MV-4-11 (cell line): ENCODE data around the gene AXDND1.
"Not testable (repeated sequence)": the region's sequence is repeated elsewhere in the genome, so short reads cannot be mapped to it uniquely, and the experiment has no call there.

Source experiments
- DNase-seq: peaks from one replicate; lab custom pipeline; 2025; lab: John Stamatoyannopoulos, UW

AXDND1 gene, protein sequence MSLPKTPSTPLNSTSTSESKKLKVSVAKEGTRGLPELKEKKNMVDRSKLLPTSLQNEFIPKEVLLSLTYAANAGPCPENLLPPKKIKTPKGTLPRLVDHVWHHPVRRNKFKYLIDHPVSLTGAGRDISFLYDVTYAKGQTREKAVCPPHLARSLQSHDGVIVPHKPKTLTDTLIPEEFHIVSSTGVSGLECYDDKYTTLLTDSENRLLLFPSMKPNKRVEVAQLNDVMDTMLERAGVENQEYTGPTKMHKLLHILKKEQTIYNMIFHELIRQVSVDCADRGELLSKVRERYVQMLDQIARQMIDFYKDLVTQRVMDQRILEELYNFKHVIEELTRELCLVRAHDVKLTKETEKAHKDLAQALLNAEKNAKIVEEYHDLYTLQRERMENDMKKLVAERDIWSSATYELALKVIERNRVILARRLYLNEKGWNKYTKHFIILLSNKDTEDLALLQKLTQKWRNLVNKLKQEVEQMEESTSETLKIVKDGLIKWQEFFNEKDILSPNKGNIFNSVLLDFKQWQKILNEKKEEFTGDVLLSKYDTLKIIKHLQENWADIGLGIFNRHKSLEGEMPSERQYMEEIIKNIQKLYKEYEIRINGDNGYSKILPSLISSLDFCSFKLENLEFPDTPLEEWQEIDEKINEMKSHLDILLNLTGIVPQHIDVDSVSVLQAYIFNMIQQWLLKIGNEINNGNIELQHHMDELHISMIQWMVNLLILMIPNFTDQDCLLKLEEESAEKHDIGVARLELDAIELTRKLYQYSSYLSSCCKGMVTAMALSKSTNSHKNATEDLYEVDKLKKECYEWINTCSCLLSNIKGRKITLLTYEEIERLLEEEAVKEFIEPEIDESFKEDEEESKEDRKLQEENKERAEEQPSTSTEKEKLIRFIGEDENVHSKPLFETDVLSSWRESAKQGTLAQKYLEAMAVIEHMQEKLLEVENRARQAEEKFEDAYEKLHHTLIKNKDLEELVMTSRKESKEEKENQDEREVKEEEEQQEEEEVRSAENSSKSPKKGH

DNA sequence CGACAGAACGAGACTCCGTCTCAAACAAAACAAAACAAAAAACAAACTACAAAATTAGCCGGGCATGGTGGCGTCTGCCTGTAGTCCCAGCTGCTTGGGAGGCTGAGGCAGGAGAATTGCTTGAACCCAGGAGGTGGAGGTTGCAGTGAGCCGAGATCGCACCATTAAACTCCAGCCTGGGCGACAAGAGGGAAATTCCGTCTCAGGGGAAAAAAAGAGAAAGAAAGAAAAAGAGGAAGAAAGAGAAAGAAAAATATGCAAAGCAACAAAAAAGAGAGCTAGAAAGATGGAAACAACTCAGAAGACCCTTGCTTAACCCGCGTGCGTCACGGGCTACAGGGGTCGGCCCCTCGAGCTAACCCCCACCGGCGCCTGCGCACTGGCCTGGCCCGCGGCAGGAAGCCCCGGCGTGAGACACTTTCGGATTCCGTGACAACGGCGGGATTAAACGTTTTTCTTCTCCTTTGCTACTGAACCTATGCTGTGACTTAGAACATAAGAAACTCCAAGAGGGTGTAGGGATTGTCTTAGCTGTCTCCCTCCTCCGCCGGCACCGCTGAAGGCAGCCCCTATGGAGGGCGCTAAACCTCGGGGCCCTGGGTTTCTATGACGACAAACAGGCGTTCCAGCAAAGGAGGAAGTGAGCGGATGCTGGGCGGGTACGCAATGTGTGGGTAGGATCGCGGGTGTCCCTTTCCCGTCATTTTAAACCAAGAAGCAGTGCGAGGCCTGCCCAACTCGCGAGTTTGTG is at the start of gene AXDND1:
Gene AXDND1, plus strand, starts transcription at position 630 of the 751 bp plus-strand sequence. CDS start 539 bp downstream, outside the sequence.
- peak; percentile 95 for DNase-seq

DNA sequence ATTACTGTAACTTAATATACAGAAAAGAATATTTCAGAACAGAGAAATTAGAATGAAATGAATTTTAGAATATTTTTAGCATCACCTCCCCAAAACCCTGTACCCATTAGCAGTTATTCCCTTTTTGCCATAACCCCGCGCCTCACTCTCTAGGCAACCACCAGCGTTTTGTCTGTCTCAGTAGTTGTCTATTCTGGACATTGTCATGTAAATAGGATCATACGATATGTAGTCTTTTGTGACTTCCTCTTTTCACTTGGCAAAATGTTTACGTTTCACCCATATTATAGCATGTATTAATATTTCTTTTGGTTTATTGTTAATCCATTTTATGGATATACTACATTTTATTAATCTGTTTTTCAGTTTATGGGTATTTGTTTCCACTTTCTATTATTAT is 47.3 kb upstream of the AXDND1 start:
- DNase-seq, result peak; percentile 45

DNA sequence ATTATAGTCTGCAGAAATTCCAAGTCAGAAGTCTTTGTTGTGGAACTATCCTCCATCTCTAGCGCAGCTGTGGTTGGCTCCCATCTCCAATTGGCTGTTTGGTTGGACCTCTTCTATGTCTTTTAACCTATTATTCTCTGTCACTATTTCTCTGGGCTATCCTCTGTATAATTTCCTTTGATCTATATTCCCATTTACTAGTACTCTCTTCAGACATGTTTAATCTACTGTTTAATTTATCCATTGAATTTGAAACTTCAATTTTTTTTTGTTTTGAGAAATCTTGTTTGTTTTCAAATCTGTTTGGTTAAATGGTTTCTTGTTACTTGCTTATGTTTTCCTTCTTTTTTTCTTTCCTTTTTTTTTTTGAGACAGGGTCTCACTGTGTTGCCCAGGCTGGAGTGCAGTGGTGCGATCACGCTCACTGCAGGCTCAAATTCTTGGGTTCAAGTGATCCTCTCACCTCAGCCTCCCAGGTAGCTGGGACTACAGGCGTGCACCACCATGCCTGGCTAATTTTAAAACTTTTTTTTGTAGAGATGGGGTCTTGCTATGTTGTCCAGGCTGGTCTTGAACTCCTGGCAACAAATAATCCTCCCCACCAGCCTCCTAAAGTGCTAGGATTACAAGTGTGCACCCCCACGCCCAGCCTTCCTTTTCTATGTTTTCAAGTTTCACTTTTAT is 44.1 kb upstream of the AXDND1 start:
- no peak for DNase-seq

DNA sequence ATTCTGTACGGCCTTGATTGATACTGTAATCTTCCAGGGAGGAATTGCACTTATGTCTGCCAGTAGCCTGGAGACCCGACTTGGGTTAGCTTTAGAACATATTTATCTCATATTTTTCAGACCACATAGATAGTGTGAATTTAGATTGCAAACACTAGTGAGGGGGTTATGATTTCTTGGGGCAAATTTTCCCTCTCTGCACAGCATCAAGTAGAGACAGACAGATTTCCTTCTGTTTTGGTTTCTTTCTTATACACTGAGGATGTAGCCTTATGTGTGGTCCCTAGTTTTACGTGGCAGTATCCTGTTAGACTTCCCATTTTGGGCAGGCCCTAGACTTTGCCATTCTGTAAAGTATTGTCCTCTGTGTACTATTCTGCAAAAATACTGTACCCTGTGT is 43.2 kb upstream of the AXDND1 start:
- DNase-seq, result no peak

DNA sequence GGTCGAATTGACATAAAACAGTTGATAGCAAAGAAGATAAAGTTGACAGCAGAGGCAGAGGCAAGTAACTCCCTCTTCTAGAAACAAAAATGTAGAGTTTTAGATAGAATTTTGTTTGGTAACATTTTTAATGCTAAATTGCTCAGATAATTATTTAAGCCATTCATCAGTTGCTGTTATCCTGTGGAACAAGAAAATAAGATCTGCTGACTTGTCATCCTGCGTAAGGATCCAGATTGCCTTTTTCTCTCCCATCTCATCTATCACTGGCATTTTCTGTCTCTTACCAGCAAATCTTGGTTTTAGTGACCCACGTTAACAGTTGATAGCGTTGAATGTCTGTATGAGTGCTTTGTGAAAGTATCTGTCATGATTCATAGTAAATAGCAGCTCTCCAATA is 42.3 kb upstream of the AXDND1 start:
- DNase-seq, result no peak

DNA sequence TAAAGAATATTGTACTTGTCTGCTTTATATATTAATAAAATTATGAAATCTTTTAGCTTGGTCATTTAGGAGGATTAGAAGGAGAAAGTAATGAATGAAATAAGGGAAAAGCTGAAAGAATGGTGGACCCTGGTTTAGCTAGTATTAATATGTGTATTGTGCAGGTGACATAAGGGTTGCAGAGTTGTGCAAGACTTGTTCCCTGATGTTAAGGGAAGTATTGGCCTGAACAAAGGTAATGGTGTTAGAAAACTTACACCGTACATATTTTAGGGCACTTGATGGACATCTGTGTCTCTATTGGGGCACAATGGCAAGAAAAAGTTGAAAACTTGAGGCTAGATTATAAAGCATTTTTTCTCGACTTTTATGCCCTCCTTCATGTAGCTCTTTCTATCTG is 39.9 kb upstream of the AXDND1 start:
- no peak for DNase-seq

DNA sequence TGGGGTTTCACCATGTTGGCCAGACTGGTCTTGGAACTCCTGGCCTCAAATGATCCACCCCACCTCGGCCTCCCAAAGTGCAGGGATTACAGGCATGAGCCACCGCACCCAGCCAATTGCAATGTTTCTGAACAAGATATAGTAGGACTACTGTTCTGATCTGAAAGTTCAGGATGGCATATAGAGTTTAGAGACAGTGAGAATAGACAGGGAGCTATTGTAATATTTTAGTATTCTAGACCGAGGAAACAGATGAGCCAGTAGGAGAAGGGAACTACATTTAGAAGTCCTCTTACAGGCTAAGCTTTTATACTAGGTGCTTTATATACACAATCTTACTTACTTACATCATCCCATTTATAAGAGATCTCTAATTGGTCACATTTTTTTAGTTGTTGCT is 39.0 kb upstream of the AXDND1 start:
- no peak for DNase-seq

DNA sequence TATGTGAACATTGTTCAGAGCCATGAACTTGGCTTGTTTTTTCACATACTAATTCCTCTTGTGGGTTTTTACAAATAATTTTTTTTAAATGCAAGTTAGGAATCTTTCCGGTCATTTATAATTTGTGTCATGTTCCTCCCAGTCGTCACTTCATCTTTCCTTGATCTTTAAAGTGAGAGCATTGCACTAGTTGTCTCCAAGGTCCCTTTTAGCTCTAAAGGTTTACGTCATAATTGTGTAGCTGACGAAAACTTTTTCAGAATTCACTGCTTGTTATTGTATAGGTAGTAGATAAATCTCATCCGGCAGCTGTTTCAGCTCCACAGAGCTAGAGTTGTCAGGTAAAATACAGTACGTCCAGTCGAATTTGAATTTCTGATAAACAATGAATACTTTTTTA is 38.6 kb upstream of the AXDND1 start:
- peak; percentile 12 for DNase-seq

DNA sequence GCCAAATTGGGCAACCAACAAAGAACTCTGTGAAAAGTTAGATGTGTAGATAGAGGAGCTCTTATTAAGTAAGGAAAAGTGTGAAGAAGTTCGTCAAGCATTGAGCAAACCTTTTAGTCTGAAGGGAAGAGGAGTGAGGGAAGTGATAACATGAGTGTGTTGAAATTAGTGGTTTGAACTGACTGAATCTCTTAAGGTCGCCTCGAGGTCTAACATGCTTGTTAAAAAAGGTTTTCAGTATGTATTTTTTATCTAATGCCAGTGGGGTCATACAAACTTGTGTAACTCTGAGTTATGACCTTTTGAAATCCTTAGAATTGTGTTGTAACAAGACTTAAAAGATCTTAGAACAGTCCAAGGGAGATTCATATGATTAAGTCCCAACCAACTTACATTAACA is 38.1 kb upstream of the AXDND1 start:
- DNase-seq, result peak; percentile 98

DNA sequence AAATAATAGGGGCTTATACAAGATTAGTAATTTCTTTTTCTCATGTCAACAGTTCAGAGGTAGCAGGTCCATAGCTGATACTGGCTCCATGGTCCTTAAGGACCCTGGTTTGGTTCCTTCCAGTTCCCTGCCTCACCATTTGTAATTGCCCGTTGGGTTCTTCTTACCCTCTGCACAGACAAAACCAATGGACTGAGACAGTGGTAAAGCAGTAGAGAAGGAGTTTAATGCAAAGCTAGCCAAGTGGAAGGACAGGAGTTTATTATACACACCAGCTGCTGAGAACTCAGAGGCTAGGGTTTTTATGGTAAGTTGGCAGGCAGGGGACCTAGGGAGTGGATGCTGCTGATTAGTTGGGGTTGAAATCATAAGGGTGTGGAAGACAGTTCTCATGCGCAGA is 35.9 kb upstream of the AXDND1 start:
- DNase-seq, result no peak

DNA sequence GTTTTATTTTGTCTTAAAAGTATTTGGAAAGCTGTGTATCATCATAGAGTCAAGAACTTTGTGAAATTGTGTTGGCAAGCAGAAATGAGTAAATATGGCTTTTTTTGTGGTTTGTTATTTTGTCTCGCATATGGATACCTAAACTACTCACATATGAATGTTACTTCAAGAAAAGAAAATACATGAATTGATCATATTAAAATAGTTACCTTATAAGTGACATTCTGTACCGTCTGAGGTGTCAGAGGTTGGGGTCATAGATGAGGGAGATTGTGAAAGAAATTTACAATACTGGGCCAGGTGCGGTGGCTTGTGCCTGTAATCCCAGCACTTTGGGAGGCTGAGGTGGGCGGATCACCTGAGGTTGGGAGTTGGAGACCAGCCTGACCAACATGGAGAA is 31.3 kb upstream of the AXDND1 start:
- DNase-seq, result no peak

DNA sequence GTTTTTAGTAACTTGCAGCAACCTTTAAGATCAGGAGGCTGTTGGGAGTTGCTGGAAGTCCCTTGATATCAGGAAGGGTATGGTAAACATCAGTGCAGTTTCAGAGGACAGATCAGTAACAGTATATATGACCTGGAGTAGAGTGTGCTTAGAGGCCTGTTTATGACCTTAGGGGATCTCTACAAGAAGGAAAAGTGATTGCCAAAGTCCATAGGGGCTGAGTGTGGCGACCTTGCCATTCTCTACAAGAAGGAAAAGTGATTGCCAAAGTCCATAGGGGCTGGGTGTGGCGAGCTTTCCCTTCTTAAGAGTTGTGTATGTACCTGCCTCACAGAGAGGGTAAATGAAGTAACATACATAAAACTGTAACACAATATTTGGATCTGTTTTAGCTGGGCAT is 28.5 kb upstream of the AXDND1 start:
- DNase-seq, result no peak

DNA sequence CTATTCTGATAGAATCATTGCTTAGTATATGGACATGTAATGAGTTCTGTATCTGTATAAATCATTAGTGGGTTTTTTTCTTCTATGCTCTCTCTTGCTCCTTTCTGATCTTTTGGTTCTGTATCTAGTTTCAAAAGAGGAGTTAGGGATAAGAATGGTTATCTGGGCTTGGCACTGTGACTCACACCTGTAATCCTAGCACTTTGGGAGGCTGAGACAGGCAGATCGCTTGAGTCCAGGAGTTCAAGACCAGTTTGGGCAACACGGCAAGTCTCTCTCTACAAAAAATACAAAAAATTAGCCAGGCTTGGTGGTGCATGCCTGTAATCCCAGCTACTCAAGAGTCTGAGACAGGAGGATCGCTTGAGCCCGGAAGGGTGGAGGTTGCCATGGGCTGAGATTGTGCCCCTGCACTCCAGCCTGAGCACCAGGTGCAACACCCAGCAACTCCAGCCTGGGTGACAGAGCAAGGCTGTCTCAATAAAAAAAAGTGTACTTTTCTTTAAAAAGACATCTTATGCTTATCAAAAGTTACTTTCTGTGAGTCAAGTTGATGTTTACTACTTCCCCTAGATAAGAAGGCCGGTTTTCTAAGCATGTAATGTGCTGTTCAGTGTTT is 27.7 kb upstream of the AXDND1 start:
- DNase-seq, result no peak

DNA sequence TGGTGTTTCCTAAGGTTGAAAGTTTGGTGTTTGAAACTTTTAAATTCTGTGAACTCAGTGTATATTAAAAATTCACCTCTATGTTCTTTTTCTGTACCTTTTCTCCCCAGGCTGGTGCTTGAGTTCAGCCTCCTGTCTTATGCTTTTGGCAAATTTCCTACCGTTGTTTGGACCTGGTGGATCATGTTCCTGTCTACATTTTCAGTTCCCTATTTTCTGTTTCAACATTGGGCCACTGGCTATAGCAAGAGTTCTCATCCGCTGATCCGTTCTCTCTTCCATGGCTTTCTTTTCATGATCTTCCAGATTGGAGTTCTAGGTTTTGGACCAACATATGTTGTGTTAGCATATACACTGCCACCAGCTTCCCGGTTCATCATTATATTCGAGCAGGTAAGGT is 24.9 kb upstream of the AXDND1 start:
- peak; percentile 81 for DNase-seq

DNA sequence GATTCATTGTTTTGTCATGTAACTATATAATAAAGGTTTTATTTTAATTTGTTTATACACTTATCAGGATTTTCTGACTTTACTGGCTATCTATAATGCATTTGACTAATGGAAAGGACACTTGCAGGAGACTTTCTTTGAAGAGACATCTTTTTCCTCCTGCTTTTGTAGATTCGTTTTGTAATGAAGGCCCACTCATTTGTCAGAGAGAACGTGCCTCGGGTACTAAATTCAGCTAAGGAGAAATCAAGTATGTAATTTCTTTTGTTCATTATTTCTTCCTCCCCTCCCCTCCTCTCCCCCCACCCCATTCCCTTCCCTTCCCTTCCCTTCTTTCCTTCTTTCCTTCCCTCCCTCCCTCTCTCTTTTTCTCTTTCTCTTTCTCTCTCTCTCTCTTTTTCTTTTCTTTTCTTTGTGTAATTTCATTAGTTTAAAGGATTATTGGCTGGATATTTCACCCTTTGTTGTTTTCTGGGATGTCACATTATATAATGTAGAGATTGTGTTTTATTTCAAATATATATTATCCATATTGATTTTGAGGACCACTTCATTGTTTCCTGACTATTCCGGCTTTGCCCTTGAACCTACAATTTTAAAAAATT is 23.7 kb upstream of the AXDND1 start:
- DNase-seq, result no peak

DNA sequence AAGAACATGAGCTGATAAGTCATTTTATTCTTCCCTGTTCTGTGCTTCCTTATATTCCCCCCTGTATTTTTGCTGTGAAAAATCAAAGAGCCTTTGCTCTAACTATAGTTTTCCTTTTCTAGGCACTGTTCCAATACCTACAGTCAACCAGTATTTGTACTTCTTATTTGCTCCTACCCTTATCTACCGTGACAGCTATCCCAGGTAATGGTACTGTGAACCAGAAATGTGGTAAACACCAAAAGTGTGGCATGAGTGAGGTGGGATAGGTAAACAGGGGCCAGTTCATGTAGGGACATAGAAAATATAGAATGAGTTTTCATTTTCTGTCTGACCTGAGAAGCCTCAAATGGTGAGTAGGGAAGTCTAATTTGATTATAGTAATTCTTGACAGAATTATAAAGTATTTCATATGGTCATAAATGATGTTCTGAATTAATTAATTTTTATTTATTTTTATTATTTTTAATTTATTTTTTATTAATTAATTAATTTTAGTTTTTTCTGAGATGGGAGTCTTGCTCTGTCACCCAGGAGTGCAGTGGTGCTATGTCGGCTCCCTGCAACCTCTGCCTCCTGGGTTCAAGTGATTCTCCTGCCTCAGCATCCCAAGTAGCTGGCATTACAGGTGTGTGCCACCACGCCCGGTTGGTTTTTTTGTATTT is 22.9 kb upstream of the AXDND1 start:
- no peak for DNase-seq

DNA sequence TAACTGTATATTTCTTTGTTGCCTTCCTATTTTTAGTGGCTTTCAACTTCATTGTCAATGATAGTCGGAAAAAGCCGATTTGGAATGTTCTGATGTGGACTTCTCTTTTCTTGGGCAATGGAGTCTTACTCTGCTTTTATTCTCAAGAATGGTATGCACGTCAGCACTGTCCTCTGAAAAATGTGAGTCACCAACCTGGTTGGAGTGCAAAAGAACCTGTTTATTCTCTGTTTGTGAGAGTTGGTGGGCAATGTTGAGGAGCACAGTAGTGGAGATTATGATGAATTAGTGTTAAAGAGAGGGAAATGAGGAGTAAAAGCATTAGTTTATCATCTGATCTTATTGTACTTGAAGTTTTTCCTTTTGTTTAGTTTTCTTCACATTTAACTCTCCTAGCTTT is 14.5 kb upstream of the AXDND1 start:
- no peak for DNase-seq

DNA sequence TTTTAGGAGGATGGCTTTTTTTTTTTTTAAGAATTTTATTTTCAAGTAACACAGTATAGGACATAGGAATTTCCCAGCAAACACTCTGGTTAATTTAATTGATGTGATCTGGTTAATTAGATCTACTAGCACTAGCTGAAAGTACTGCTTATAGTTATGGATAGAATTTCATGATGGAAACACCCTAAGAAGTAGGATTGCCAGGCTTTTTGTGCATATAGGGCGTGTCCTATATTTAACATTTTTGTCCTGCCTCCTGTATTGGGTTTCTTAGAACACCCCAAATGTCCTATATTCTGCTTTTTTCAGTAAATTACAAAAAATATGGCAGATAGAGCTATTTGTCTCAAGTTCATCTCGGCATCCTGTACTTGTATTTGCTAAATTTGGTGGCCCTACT is 13.5 kb upstream of the AXDND1 start:
- DNase-seq, result no peak

DNA sequence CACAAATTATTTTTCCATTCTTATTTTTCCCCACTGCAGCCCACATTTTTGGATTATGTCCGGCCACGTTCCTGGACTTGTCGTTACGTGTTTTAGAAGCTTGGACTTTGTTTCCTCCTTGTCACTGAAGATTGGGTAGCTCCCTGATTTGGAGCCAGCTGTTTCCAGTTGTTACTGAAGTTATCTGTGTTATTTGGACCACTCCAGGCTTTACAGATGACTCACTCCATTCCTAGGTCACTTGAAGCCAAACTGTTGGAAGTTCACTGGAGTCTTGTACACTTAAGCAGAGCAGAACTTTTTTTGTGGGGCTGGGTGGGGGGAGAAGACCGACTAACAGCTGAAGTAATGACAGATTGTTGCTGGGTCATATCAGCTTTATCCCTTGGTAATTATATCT is 12.2 kb upstream of the AXDND1 start:
- no peak for DNase-seq

DNA sequence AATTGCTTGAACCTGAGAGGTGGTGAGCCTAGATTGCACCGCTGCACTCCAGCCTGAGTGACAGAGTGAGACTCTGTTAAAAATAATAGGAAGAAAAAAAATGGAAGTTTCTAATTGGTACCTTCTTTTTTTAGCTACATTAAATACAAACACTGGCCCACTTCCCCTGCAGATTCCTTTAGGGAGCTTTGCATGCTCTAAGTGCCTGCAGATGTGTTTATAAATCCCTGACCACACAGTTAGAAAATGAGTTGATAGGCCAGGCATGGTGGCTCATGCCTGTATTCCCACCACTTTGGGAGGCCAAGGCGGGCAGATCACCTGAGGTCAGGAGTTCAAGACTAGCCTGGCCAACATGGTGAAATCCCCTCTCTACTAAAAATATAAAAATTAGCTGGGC is 4.1 kb upstream of the AXDND1 start:
- DNase-seq, result not testable (repeated sequence)
